HG03097 (cell line): ENCODE data around the gene MYZAP.

Experiments
- ATAC-seq: cut with Tn5 transposase; IDR thresholded peaks from one replicate; pipeline ENCODE4 v1.9.1; 2021; ENCODE audit not compliant: unreplicated experiment, low FRiP score

MYZAP gene

GRCh38 chr15:57734860-57735259 is 143.2 kb downstream of the MYZAP start:
- no peak for ATAC-seq
